GM21447 (cell line): ENCODE measurements around the gene SRI.
"Not testable (repeated sequence)": the region's sequence is repeated elsewhere in the genome, so short reads cannot be mapped to it uniquely, and the experiment has no call there.

ENCODE experiments used
- ATAC-seq: cut with Tn5 transposase; IDR thresholded peaks from one replicate; pipeline ENCODE4 v1.9.1; 2021; ENCODE audit not compliant: unreplicated experiment

The SRI gene

GRCh38 chr7:88184848-88185304 is 35.0 kb downstream of the SRI start:
- ATAC-seq = peak; percentile 53

GRCh38 chr7:88183051-88183450 is 36.8 kb downstream of the SRI start:
- ATAC-seq = no peak

- no peak for ATAC-seq
These were observed 43.6 kb downstream of the SRI start for GRCh38 chr7:88176190-88176589.

- no peak for ATAC-seq
These were observed 47.0 kb downstream of the SRI start for GRCh38 chr7:88172842-88173241.

GRCh38 chr7:88169717-88170320 is 50.0 kb downstream of the SRI start:
- ATAC-seq = peak; percentile 59

- no peak for ATAC-seq
These were observed 52.1 kb downstream of the SRI start for GRCh38 chr7:88167721-88168120.

- ATAC-seq = no peak
These were observed 52.6 kb downstream of the SRI start for GRCh38 chr7:88167223-88167622.

- ATAC-seq = no peak
These were observed 54.1 kb downstream of the SRI start for GRCh38 chr7:88165697-88166096.

- ATAC-seq = not testable (repeated sequence)
These were observed 60.1 kb downstream of the SRI start for GRCh38 chr7:88159741-88160140.

GRCh38 chr7:88156356-88156755 is 63.5 kb downstream of the SRI start:
- ATAC-seq = no peak

GRCh38 chr7:88155756-88156155 is 64.1 kb downstream of the SRI start:
- ATAC-seq = no peak
